ENCODE data around the gene TMCO4.

The TMCO4 gene

GRCh38 chr1:19700079-19700777 is 99.5 kb downstream of the TMCO4 start:
- H3K27me3 ChIP-seq (ENCODE audit: insufficient read depth, low read length), result no peaks in the 10 kb centered on the region
- WGBS (ENCODE audit: extremely low coverage, insufficient coverage, insufficient read length), result no CpG with 5 or more reads among the region's 14 CpGs
- no peak overlapping the region for H2BK5ac ChIP-seq (ENCODE audit: low read depth, low read length, poor library complexity)
- H3K14ac ChIP-seq (ENCODE audit: low read length), result no peak overlapping the region
- no peak overlapping the region for H3K23ac ChIP-seq (ENCODE audit: low read length)
- no peak overlapping the region for H4K8ac ChIP-seq (ENCODE audit: low read depth, low read length)
- peak overlapping the region; percentile 68 for H3K9ac ChIP-seq (ENCODE audit: low read length)
- no peak overlapping the region for H3K4ac ChIP-seq (ENCODE audit: low read depth, low read length)
- H3K36me3 ChIP-seq (ENCODE audit: control insufficient read depth in 1 of 2, insufficient read depth in 2 of 2, low read length in 2 of 2), result no peaks in the 10 kb centered on the region
- no peaks in the 10 kb centered on the region for H3K9me3 ChIP-seq (ENCODE audit: insufficient read depth, low read depth, low read length)
- H3K4me1 ChIP-seq (ENCODE audit: control insufficient read depth in 1 of 2, insufficient read depth in 2 of 2, low read length in 2 of 2), result peaks cover 3 to 4% of the 10 kb centered on the region in 2 experiments
- no peak overlapping the region for H2AK5ac ChIP-seq (ENCODE audit: low read length)
- H3K4me2 ChIP-seq (ENCODE audit: low read length), result no peak overlapping the region
- no peak overlapping the region for H3K27ac ChIP-seq (ENCODE audit: low read depth, low read length)
- no peaks in the 10 kb centered on the region for H3K79me1 ChIP-seq (ENCODE audit: low read length)
- no peak overlapping the region for H3K4me3 ChIP-seq (ENCODE audit: low read depth, low read length)
- H2AFZ ChIP-seq (ENCODE audit: insufficient read depth, low read length, poor library complexity), result no peak overlapping the region
- H4K91ac ChIP-seq (ENCODE audit: low read depth, low read length), result no peak overlapping the region
- no peak for DNase-seq
- no peak overlapping the region for H3K18ac ChIP-seq (ENCODE audit: low read length)
- H2BK12ac ChIP-seq (ENCODE audit: low read length), result no peak overlapping the region
- H4K12ac ChIP-seq (ENCODE audit: low read depth, low read length), result no peak overlapping the region
- no peak overlapping the region for H2BK120ac ChIP-seq (ENCODE audit: insufficient read depth, low read length, poor library complexity)
- no peaks in the 10 kb centered on the region for H3K79me2 ChIP-seq (ENCODE audit: control insufficient read depth, insufficient read depth, low read length, poor library complexity)

DNA sequence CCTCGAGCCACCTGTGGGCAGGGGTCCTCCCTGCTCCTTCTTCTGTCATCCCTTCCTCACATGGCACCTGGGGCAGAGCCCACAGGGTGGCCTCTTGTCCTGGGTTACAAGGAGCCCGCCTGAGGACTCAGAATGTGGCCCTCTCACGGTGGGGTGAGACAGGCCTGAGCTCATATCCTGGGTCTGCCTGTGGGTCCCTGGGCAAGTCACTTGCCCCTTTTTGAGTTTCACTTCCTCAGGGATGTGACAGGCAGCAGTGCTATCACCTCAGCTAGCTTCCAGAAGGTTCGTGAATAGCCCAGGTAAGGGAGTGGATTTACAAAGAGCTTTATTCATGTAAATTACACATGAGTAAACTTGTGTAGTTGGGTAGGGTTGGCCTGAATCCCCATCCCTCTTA is 101.5 kb downstream of the TMCO4 start:
- Histone ChIP-seq H4K8ac (ENCODE audit: low read depth, low read length) (no peak overlapping the region), H2BK5ac (ENCODE audit: low read depth, low read length, poor library complexity) (no peak overlapping the region), H3K27me3 (ENCODE audit: insufficient read depth, low read length) (no peaks in the 10 kb centered on the region), H4K12ac (ENCODE audit: low read depth, low read length) (no peak overlapping the region), H3K27ac (ENCODE audit: low read depth, low read length) (no peak overlapping the region), H3K9ac (ENCODE audit: low read length) (no peak overlapping the region), H3K79me1 (ENCODE audit: low read length) (no peaks in the 10 kb centered on the region), H3K9me3 (ENCODE audit: insufficient read depth, low read depth, low read length) (no peaks in the 10 kb centered on the region), H4K91ac (ENCODE audit: low read depth, low read length) (no peak overlapping the region), H2AFZ (ENCODE audit: insufficient read depth, low read length, poor library complexity) (no peak overlapping the region), H2BK120ac (ENCODE audit: insufficient read depth, low read length, poor library complexity) (no peak overlapping the region), H2BK12ac (ENCODE audit: low read length) (no peak overlapping the region), H3K23ac (ENCODE audit: low read length) (no peak overlapping the region), H3K36me3 (ENCODE audit: control insufficient read depth in 1 of 2, insufficient read depth in 2 of 2, low read length in 2 of 2) (no peaks in the 10 kb centered on the region), H2AK5ac (ENCODE audit: low read length) (no peak overlapping the region), H3K4me3 (ENCODE audit: low read depth, low read length) (no peak overlapping the region), H3K4me2 (ENCODE audit: low read length) (no peak overlapping the region), H3K4me1 (ENCODE audit: control insufficient read depth in 1 of 2, insufficient read depth in 2 of 2, low read length in 2 of 2) (no peaks in the 10 kb centered on the region), H3K4ac (ENCODE audit: low read depth, low read length) (no peak overlapping the region), H3K79me2 (ENCODE audit: control insufficient read depth, insufficient read depth, low read length, poor library complexity) (no peaks in the 10 kb centered on the region), H3K18ac (ENCODE audit: low read length) (no peak overlapping the region), H3K14ac (ENCODE audit: low read length) (no peak overlapping the region)
- no peak for DNase-seq
- no CpG with 5 or more reads among the region's 4 CpGs for WGBS (ENCODE audit: extremely low coverage, insufficient coverage, insufficient read length)

GRCh38 chr1:19696820-19697219 is 102.9 kb downstream of the TMCO4 start:
- Histone ChIP-seq H3K9me3 (ENCODE audit: insufficient read depth, low read depth, low read length) (no peaks in the 10 kb centered on the region), H3K27me3 (ENCODE audit: insufficient read depth, low read length) (no peaks in the 10 kb centered on the region), H3K4me3 (ENCODE audit: low read depth, low read length) (no peak overlapping the region), H3K14ac (ENCODE audit: low read length) (no peak overlapping the region), H2BK12ac (ENCODE audit: low read length) (no peak overlapping the region), H3K18ac (ENCODE audit: low read length) (no peak overlapping the region), H4K8ac (ENCODE audit: low read depth, low read length) (no peak overlapping the region), H3K4me1 (ENCODE audit: control insufficient read depth in 1 of 2, insufficient read depth in 2 of 2, low read length in 2 of 2) (no peaks in the 10 kb centered on the region), H3K23ac (ENCODE audit: low read length) (no peak overlapping the region), H3K9ac (ENCODE audit: low read length) (no peak overlapping the region), H3K79me1 (ENCODE audit: low read length) (no peaks in the 10 kb centered on the region), H2AK5ac (ENCODE audit: low read length) (no peak overlapping the region), H2BK120ac (ENCODE audit: insufficient read depth, low read length, poor library complexity) (no peak overlapping the region), H3K27ac (ENCODE audit: low read depth, low read length) (no peak overlapping the region), H3K4me2 (ENCODE audit: low read length) (no peak overlapping the region), H4K91ac (ENCODE audit: low read depth, low read length) (no peak overlapping the region), H2AFZ (ENCODE audit: insufficient read depth, low read length, poor library complexity) (no peak overlapping the region), H2BK5ac (ENCODE audit: low read depth, low read length, poor library complexity) (no peak overlapping the region), H3K79me2 (ENCODE audit: control insufficient read depth, insufficient read depth, low read length, poor library complexity) (no peaks in the 10 kb centered on the region), H3K4ac (ENCODE audit: low read depth, low read length) (no peak overlapping the region), H4K12ac (ENCODE audit: low read depth, low read length) (no peak overlapping the region), H3K36me3 (ENCODE audit: control insufficient read depth in 1 of 2, insufficient read depth in 2 of 2, low read length in 2 of 2) (no peaks in the 10 kb centered on the region)
- WGBS (ENCODE audit: extremely low coverage, insufficient coverage, insufficient read length), result no CpG with 5 or more reads among the region's 8 CpGs
- DNase-seq, result no peak

DNA sequence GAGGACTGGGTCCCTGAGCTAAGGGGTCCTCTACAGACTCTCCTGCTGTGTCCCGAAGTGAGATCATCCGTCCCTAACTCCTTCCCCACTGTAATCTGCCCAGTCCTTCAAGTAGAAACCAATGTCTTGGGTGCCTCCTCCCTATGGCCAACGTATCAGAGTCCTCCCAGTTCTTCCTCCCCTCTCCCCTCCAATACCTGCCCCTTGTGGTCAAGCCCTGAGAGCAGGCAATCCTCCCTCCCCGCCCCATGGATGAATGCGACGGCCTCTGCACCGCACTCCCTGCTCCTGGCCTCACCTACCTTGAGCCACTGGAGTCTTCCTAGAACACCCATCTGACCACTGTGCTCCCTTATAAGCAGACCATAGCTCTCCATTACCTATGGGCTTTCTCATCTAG is 103.9 kb downstream of the TMCO4 start:
- no peak overlapping the region for H3K4me3 ChIP-seq (ENCODE audit: low read depth, low read length)
- no peaks in the 10 kb centered on the region for H3K36me3 ChIP-seq (ENCODE audit: control insufficient read depth in 1 of 2, insufficient read depth in 2 of 2, low read length in 2 of 2)
- no peak overlapping the region for H3K18ac ChIP-seq (ENCODE audit: low read length)
- H2BK120ac ChIP-seq (ENCODE audit: insufficient read depth, low read length, poor library complexity), result no peak overlapping the region
- H3K27ac ChIP-seq (ENCODE audit: low read depth, low read length), result no peak overlapping the region
- no peaks in the 10 kb centered on the region for H3K9me3 ChIP-seq (ENCODE audit: insufficient read depth, low read depth, low read length)
- no peak overlapping the region for H3K9ac ChIP-seq (ENCODE audit: low read length)
- H3K4me1 ChIP-seq (ENCODE audit: control insufficient read depth in 1 of 2, insufficient read depth in 2 of 2, low read length in 2 of 2), result no peaks in the 10 kb centered on the region
- no peak overlapping the region for H3K4ac ChIP-seq (ENCODE audit: low read depth, low read length)
- WGBS (ENCODE audit: extremely low coverage, insufficient coverage, insufficient read length), result no CpG with 5 or more reads among the region's 7 CpGs
- no peak overlapping the region for H3K23ac ChIP-seq (ENCODE audit: low read length)
- no peaks in the 10 kb centered on the region for H3K79me2 ChIP-seq (ENCODE audit: control insufficient read depth, insufficient read depth, low read length, poor library complexity)
- no peak overlapping the region for H4K12ac ChIP-seq (ENCODE audit: low read depth, low read length)
- no peak overlapping the region for H2BK12ac ChIP-seq (ENCODE audit: low read length)
- H2BK5ac ChIP-seq (ENCODE audit: low read depth, low read length, poor library complexity), result no peak overlapping the region
- H3K4me2 ChIP-seq (ENCODE audit: low read length), result no peak overlapping the region
- H3K14ac ChIP-seq (ENCODE audit: low read length), result no peak overlapping the region
- no peak overlapping the region for H4K8ac ChIP-seq (ENCODE audit: low read depth, low read length)
- H2AK5ac ChIP-seq (ENCODE audit: low read length), result no peak overlapping the region
- H4K91ac ChIP-seq (ENCODE audit: low read depth, low read length), result no peak overlapping the region
- no peaks in the 10 kb centered on the region for H3K79me1 ChIP-seq (ENCODE audit: low read length)
- H2AFZ ChIP-seq (ENCODE audit: insufficient read depth, low read length, poor library complexity), result no peak overlapping the region
- no peak for DNase-seq
- no peaks in the 10 kb centered on the region for H3K27me3 ChIP-seq (ENCODE audit: insufficient read depth, low read length)
